ENCODE measurements around the gene SUCLA2.

DNA sequence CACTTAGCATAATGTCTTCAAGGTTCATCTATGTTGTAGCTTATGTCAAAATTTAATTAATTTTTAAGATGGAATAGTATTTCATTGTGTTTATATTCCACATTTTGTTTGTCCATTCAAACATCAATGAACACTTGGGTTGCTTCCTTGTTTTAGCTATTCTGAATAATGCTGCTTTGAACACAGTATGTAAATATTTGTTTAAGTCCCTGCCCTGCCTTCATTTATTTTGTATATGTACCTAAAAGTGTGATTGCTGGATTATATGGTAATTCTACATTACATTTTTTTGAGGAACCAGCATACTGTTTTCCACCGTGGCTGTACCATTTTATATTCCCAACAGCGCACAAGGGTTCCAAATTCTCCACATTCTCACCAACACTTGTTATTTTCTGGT is 17.6 kb upstream of the SUCLA2 start:
- TF ChIP-seq, protein P1, sequence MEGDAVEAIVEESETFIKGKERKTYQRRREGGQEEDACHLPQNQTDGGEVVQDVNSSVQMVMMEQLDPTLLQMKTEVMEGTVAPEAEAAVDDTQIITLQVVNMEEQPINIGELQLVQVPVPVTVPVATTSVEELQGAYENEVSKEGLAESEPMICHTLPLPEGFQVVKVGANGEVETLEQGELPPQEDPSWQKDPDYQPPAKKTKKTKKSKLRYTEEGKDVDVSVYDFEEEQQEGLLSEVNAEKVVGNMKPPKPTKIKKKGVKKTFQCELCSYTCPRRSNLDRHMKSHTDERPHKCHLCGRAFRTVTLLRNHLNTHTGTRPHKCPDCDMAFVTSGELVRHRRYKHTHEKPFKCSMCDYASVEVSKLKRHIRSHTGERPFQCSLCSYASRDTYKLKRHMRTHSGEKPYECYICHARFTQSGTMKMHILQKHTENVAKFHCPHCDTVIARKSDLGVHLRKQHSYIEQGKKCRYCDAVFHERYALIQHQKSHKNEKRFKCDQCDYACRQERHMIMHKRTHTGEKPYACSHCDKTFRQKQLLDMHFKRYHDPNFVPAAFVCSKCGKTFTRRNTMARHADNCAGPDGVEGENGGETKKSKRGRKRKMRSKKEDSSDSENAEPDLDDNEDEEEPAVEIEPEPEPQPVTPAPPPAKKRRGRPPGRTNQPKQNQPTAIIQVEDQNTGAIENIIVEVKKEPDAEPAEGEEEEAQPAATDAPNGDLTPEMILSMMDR (IDR thresholded peaks at IDR 0.05): no peak
- no peak for TF ChIP-seq ZFX (IDR thresholded peaks at IDR 0.05; ENCODE audit: borderline replicate concordance)

All from 22Rv1 (cell line).